T-helper 2 cell treated with Interferon-gamma antibody and Interleukin-4, amounts not matched to agents 5 μg/mL and 100 μg/mL, for 36 hours (primary cell): Measurements from ENCODE around the gene SUCLG2.
A peak's percentile ranks its signal among the peaks of the same experiment; 100 is the strongest.

ENCODE experiments used
- DNase-seq: peaks from one replicate; pipeline ENCODE4 v3.0.0; 2021; ENCODE audit warnings: low spot score
- H3K27ac Mint-ChIP-seq: one replicate; pipeline ENCODE4 v1.8.0; 2021; ENCODE audit warnings: mild to moderate bottlenecking, mixed read lengths
- H3K27me3 Mint-ChIP-seq: one replicate; pipeline ENCODE4 v1.8.0; 2021; ENCODE audit warnings: low read depth, mixed read lengths
- H3K36me3 Mint-ChIP-seq: one replicate; pipeline ENCODE4 v1.8.0; 2021; ENCODE audit warnings: low read depth, mixed read lengths
- H3K4me1 Mint-ChIP-seq: one replicate; pipeline ENCODE4 v1.8.0; 2021; ENCODE audit warnings: low read depth, mixed read lengths
- H3K4me3 Mint-ChIP-seq: one replicate; pipeline ENCODE4 v1.8.0; 2022; ENCODE audit warnings: mild to moderate bottlenecking, moderate library complexity, mixed read lengths
- H3K9me3 Mint-ChIP-seq: one replicate; pipeline ENCODE4 v1.8.0; 2021; ENCODE audit warnings: mixed read lengths

Gene SUCLG2

GRCh38 chr3:67654099-67654843, at the start of gene SUCLG2:
Gene SUCLG2, minus strand, starts transcription at chr3:67654612. Its CDS starts 26 bp downstream, at chr3:67654586.
- H3K27ac Mint-ChIP-seq, result peak within 1 kb of the TSS; percentile 88
- peaks cover 6% of the 10 kb centered on the region for H3K27me3 Mint-ChIP-seq
- peak; percentile 78 for DNase-seq
- H3K9me3 Mint-ChIP-seq, result peaks cover 25% of the 10 kb centered on the region
- peaks cover 53% of the 10 kb centered on the region for H3K4me1 Mint-ChIP-seq
- peak within 1 kb of the TSS; percentile 83 for H3K4me3 Mint-ChIP-seq
- H3K36me3 Mint-ChIP-seq, result peaks cover 35% of the 10 kb centered on the region

- Mint-ChIP-seq H3K36me3 (no peaks in the 10 kb centered on the region), H3K4me3 (no peak overlapping the region), H3K27me3 (peaks cover 3% of the 10 kb centered on the region), H3K27ac (no peak overlapping the region), H3K4me1 (no peaks in the 10 kb centered on the region), H3K9me3 (no peaks in the 10 kb centered on the region)
- no peak for DNase-seq
Observed at GRCh38 chr3:67700596-67700995, 46.2 kb upstream of the SUCLG2 start.

- Mint-ChIP-seq H3K27me3 (peaks cover 3% of the 10 kb centered on the region), H3K4me3 (no peak overlapping the region), H3K9me3 (no peaks in the 10 kb centered on the region), H3K4me1 (no peaks in the 10 kb centered on the region), H3K36me3 (no peaks in the 10 kb centered on the region), H3K27ac (no peak overlapping the region)
- DNase-seq, result no peak
Observed at GRCh38 chr3:67699882-67700281, 45.5 kb upstream of the SUCLG2 start.

GRCh38 chr3:67692621-67693020, 38.2 kb upstream of the SUCLG2 start:
- H3K27ac Mint-ChIP-seq, result no peak overlapping the region
- peaks cover 5% of the 10 kb centered on the region for H3K27me3 Mint-ChIP-seq
- DNase-seq, result no peak
- no peaks in the 10 kb centered on the region for H3K36me3 Mint-ChIP-seq
- no peaks in the 10 kb centered on the region for H3K4me1 Mint-ChIP-seq
- H3K4me3 Mint-ChIP-seq, result no peak overlapping the region
- H3K9me3 Mint-ChIP-seq, result peaks cover 13% of the 10 kb centered on the region

GRCh38 chr3:67691926-67692325, 37.5 kb upstream of the SUCLG2 start:
- no peak overlapping the region for H3K27ac Mint-ChIP-seq

GRCh38 chr3:67691207-67691606, 36.8 kb upstream of the SUCLG2 start:
- no peak overlapping the region for H3K27ac Mint-ChIP-seq

More at GRCh38 chr3:67691926-67692325, 37.5 kb upstream of the SUCLG2 start:
- Mint-ChIP-seq H3K9me3 (peaks cover 13% of the 10 kb centered on the region), H3K4me3 (no peak overlapping the region), H3K36me3 (no peaks in the 10 kb centered on the region), H3K4me1 (no peaks in the 10 kb centered on the region), H3K27me3 (peaks cover 5% of the 10 kb centered on the region)
- no peak for DNase-seq

GRCh38 chr3:67689806-67690205, 35.4 kb upstream of the SUCLG2 start:
- Mint-ChIP-seq H3K27ac (no peak overlapping the region), H3K36me3 (no peaks in the 10 kb centered on the region), H3K4me3 (no peak overlapping the region), H3K27me3 (peaks cover 5% of the 10 kb centered on the region), H3K9me3 (peaks cover 13% of the 10 kb centered on the region), H3K4me1 (peaks cover 11% of the 10 kb centered on the region)
- DNase-seq, result no peak

More at GRCh38 chr3:67691207-67691606, 36.8 kb upstream of the SUCLG2 start:
- no peak overlapping the region for H3K4me3 Mint-ChIP-seq
- H3K36me3 Mint-ChIP-seq, result no peaks in the 10 kb centered on the region
- DNase-seq, result no peak
- H3K27me3 Mint-ChIP-seq, result peaks cover 5% of the 10 kb centered on the region
- H3K9me3 Mint-ChIP-seq, result peaks cover 13% of the 10 kb centered on the region
- peaks cover 3% of the 10 kb centered on the region for H3K4me1 Mint-ChIP-seq

GRCh38 chr3:67688231-67688630, 33.8 kb upstream of the SUCLG2 start:
- peaks cover 5% of the 10 kb centered on the region for H3K27me3 Mint-ChIP-seq
- H3K36me3 Mint-ChIP-seq, result peaks cover 11% of the 10 kb centered on the region
- H3K4me3 Mint-ChIP-seq, result no peak overlapping the region

GRCh38 chr3:67686069-67686468, 31.7 kb upstream of the SUCLG2 start:
- Mint-ChIP-seq H3K4me3 (peak overlapping the region; percentile 58), H3K27me3 (no peaks in the 10 kb centered on the region), H3K36me3 (peaks cover 12% of the 10 kb centered on the region), H3K9me3 (peaks cover 10% of the 10 kb centered on the region), H3K27ac (no peak overlapping the region), H3K4me1 (peaks cover 26% of the 10 kb centered on the region)
- no peak for DNase-seq

More at GRCh38 chr3:67688231-67688630, 33.8 kb upstream of the SUCLG2 start:
- Mint-ChIP-seq H3K27ac (no peak overlapping the region), H3K9me3 (peaks cover 13% of the 10 kb centered on the region), H3K4me1 (peaks cover 24% of the 10 kb centered on the region)
- no peak for DNase-seq

- H3K4me3 Mint-ChIP-seq, result peak overlapping the region; percentile 58
- H3K9me3 Mint-ChIP-seq, result peaks cover 7% of the 10 kb centered on the region
- H3K36me3 Mint-ChIP-seq, result peaks cover 12% of the 10 kb centered on the region
- no peak for DNase-seq
- H3K27ac Mint-ChIP-seq, result peak overlapping the region; percentile 71
- no peaks in the 10 kb centered on the region for H3K27me3 Mint-ChIP-seq
- peaks cover 26% of the 10 kb centered on the region for H3K4me1 Mint-ChIP-seq
Observed at GRCh38 chr3:67685499-67685898, 31.1 kb upstream of the SUCLG2 start.

GRCh38 chr3:67684211-67684610, 29.8 kb upstream of the SUCLG2 start:
- Mint-ChIP-seq H3K27me3 (no peaks in the 10 kb centered on the region), H3K9me3 (no peaks in the 10 kb centered on the region), H3K36me3 (peaks cover 12% of the 10 kb centered on the region), H3K27ac (no peak overlapping the region), H3K4me3 (no peak overlapping the region), H3K4me1 (peaks cover 33% of the 10 kb centered on the region)
- DNase-seq, result no peak

- peaks cover 12% of the 10 kb centered on the region for H3K36me3 Mint-ChIP-seq
- no peak for DNase-seq
- no peaks in the 10 kb centered on the region for H3K9me3 Mint-ChIP-seq
- no peak overlapping the region for H3K27ac Mint-ChIP-seq
- H3K27me3 Mint-ChIP-seq, result no peaks in the 10 kb centered on the region
- no peak overlapping the region for H3K4me3 Mint-ChIP-seq
- peaks cover 40% of the 10 kb centered on the region for H3K4me1 Mint-ChIP-seq
Observed at GRCh38 chr3:67683522-67683921, 29.1 kb upstream of the SUCLG2 start.

- Mint-ChIP-seq H3K4me3 (peak overlapping the region; percentile 8), H3K27me3 (no peaks in the 10 kb centered on the region), H3K4me1 (peaks cover 30% of the 10 kb centered on the region), H3K27ac (peak overlapping the region; percentile 13), H3K9me3 (peaks cover 5% of the 10 kb centered on the region), H3K36me3 (peaks cover 11% of the 10 kb centered on the region)
- no peak for DNase-seq
Observed at GRCh38 chr3:67678665-67679064, 24.3 kb upstream of the SUCLG2 start.

- peaks cover 6% of the 10 kb centered on the region for H3K27me3 Mint-ChIP-seq
- peaks cover 20% of the 10 kb centered on the region for H3K4me1 Mint-ChIP-seq
- H3K36me3 Mint-ChIP-seq, result peaks cover 7% of the 10 kb centered on the region
- no peak overlapping the region for H3K27ac Mint-ChIP-seq
- DNase-seq, result no peak
- no peak overlapping the region for H3K4me3 Mint-ChIP-seq
- H3K9me3 Mint-ChIP-seq, result peaks cover 5% of the 10 kb centered on the region
Observed at GRCh38 chr3:67674055-67674454, 19.6 kb upstream of the SUCLG2 start.

- Mint-ChIP-seq H3K9me3 (peaks cover 17% of the 10 kb centered on the region), H3K4me3 (no peak overlapping the region), H3K27me3 (peaks cover 5% of the 10 kb centered on the region), H3K4me1 (peaks cover 24% of the 10 kb centered on the region), H3K36me3 (peaks cover 8% of the 10 kb centered on the region), H3K27ac (no peak overlapping the region)
- no peak for DNase-seq
Observed at GRCh38 chr3:67662733-67663132, 8.3 kb upstream of the SUCLG2 start.
